SU-DHL-6 (cell line): ENCODE data around the gene CAMK2N2.
A peak's percentile ranks its signal among the peaks of the same experiment; 100 is the strongest.

Experiments used
- H2AFZ ChIP-seq: fragments of 200-600 bp; sonication (generic); 2 replicates; pipeline ENCODE4 v1.6.1; 2014; ENCODE audit warnings: low read depth, mild to moderate bottlenecking, moderate library complexity, mixed read lengths, antibody characterized with exemption, low read length; ENCODE audit not compliant: severe bottlenecking
- H3F3A ChIP-seq: fragments of 200-600 bp; shearing (Covaris generic); 2 replicates; pipeline ENCODE4 v1.6.0; 2016; ENCODE audit warnings: antibody characterized with exemption, mild to moderate bottlenecking; ENCODE audit not compliant: insufficient read depth
- H3K27ac ChIP-seq: fragments of 200-600 bp; sonication (generic); 2 replicates; pipeline ENCODE4 v1.5.1; 2016; ENCODE audit warnings: low read depth, mild to moderate bottlenecking, low read length, moderate library complexity, mixed read lengths
- H3K27me3 ChIP-seq: fragments of 200-600 bp; sonication (generic), shearing (Covaris generic); 2 replicates; pipeline ENCODE4 v1.6.0; 2014; ENCODE audit warnings: mild to moderate bottlenecking, low read length
- H3K36me3 ChIP-seq: fragments of 200-600 bp; sonication (generic); 2 replicates; pipeline ENCODE4 v1.6.1; 2014; ENCODE audit warnings: mild to moderate bottlenecking, low read length, mixed read lengths
- H3K4me2 ChIP-seq: fragments of 300-600, 200-600 bp; shearing (Covaris generic), sonication (generic); 2 replicates; pipeline ENCODE4 v1.6.0; 2014; ENCODE audit warnings: low read length, low read depth, mild to moderate bottlenecking; ENCODE audit not compliant: poor library complexity, severe bottlenecking
- H3K4me3 ChIP-seq: fragments of 200-600 bp; sonication (generic); 2 replicates; pipeline ENCODE4 v1.5.1; 2014; ENCODE audit warnings: antibody characterized with exemption, low read length, mild to moderate bottlenecking, mixed read lengths; ENCODE audit not compliant: insufficient read depth, poor library complexity, severe bottlenecking
- H3K79me2 ChIP-seq: fragments of 200-600 bp; sonication (generic); 2 replicates; pipeline ENCODE4 v1.6.1; 2014; ENCODE audit warnings: mild to moderate bottlenecking, low read length, moderate library complexity; ENCODE audit not compliant: insufficient read depth
- H3K9ac ChIP-seq: fragments of 200-600 bp; sonication (generic); 2 replicates; pipeline ENCODE4 v1.7.0; 2014; ENCODE audit warnings: mild to moderate bottlenecking, low read length
- H3K9me2 ChIP-seq: fragments of 200-600 bp; sonication (generic); replicated peaks from 2 replicates; pipeline ENCODE4 v1.6.1; 2014; ENCODE audit warnings: low read length; ENCODE audit not compliant: insufficient read depth
- H3K9me3 ChIP-seq: fragments of 200-600 bp; sonication (generic); 2 replicates; pipeline ENCODE4 v1.6.1; 2014; ENCODE audit warnings: low read length, mixed read lengths; ENCODE audit not compliant: insufficient read depth
- H4K20me1 ChIP-seq: fragments of 200-600 bp; sonication (generic); 2 replicates; pipeline ENCODE4 v1.6.1; 2014; ENCODE audit warnings: low read depth, mild to moderate bottlenecking, antibody characterized with exemption, low read length, moderate library complexity, mixed read lengths
- CTCF ChIP-seq: fragments of 200-600 bp; sonication (generic); IDR thresholded peaks from one replicate; pipeline ENCODE4 v1.5.1; 2017; ENCODE audit warnings: antibody characterized with exemption, mild to moderate bottlenecking, low read length, moderate library complexity; ENCODE audit not compliant: insufficient read depth, poor library complexity, severe bottlenecking
- EZH2phosphoT487 ChIP-seq: fragments of 200-600 bp; sonication (generic), shearing (Covaris generic); conservative IDR thresholded peaks from 2 replicates; pipeline ENCODE4 v1.6.1; 2018; ENCODE audit warnings: mild to moderate bottlenecking, antibody characterized with exemption, low read length, moderate library complexity, mixed read lengths

Gene CAMK2N2

GRCh38 chr3:184230081-184230602 lies 31.2 kb downstream of the CAMK2N2 start:
- Histone ChIP-seq H3K36me3 (no peaks in the 10 kb centered on the region), H3K27ac (no peak overlapping the region), H2AFZ (peak overlapping the region; percentile 90), H3K4me3 (peak overlapping the region; percentile 58), H3K4me2 (peak overlapping the region; percentile 69), H3K9me2 (no peaks in the 10 kb centered on the region), H3K79me2 (no peaks in the 10 kb centered on the region), H3K27me3 (no peaks in the 10 kb centered on the region), H3K9ac (peak overlapping the region; percentile 47; the same call in 1 of the 2 replicates), H3F3A (no peaks in the 10 kb centered on the region), H3K9me3 (no peaks in the 10 kb centered on the region), H4K20me1 (no peaks in the 10 kb centered on the region)
- no peak for TF ChIP-seq EZH2phosphoT487
- no peak for TF ChIP-seq CTCF

GRCh38 chr3:184229394-184230080 lies 31.8 kb downstream of the CAMK2N2 start, which contains the start of gene VWA5B2:
Gene VWA5B2 (plus strand): TSS chr3:184229585. CDS start chr3:184230529, 944 bp downstream.
- Histone ChIP-seq H3K79me2 (no peaks in the 10 kb centered on the region), H3K4me2 (peak within 1 kb of the TSS; percentile 69), H4K20me1 (no peaks in the 10 kb centered on the region), H3K4me3 (peak within 1 kb of the TSS; percentile 58), H3K9me2 (no peaks in the 10 kb centered on the region), H3F3A (no peaks in the 10 kb centered on the region), H3K36me3 (no peaks in the 10 kb centered on the region), H3K27ac (no peak within 1 kb of the TSS), H2AFZ (peak within 1 kb of the TSS; percentile 90), H3K9me3 (no peaks in the 10 kb centered on the region), H3K27me3 (no peaks in the 10 kb centered on the region), H3K9ac (peak within 1 kb of the TSS; percentile 47; the same call in 1 of the 2 replicates)
- TF ChIP-seq CTCF (no peak), EZH2phosphoT487 (no peak)

GRCh38 chr3:184228376-184229137 lies 32.8 kb downstream of the CAMK2N2 start:
- no peaks in the 10 kb centered on the region for H4K20me1 ChIP-seq
- no peak overlapping the region for H3K27ac ChIP-seq
- TF ChIP-seq EZH2phosphoT487 (no peak), CTCF (no peak)
- no peaks in the 10 kb centered on the region for H3K9me2 ChIP-seq
- H3K4me3 ChIP-seq = peak overlapping the region; percentile 58
- H3F3A ChIP-seq = no peaks in the 10 kb centered on the region
- no peaks in the 10 kb centered on the region for H3K36me3 ChIP-seq
- no peaks in the 10 kb centered on the region for H3K79me2 ChIP-seq
- peak overlapping the region; percentile 47; the same call in 1 of the 2 replicates for H3K9ac ChIP-seq
- H3K9me3 ChIP-seq = no peaks in the 10 kb centered on the region
- H2AFZ ChIP-seq = no peak overlapping the region
- no peaks in the 10 kb centered on the region for H3K27me3 ChIP-seq
- H3K4me2 ChIP-seq = peak overlapping the region; percentile 69
